Medulla oblongata (tissue), 1 donor: ENCODE measurements around the gene CLDN1.

Experiments used
- DNase-seq: peaks from one replicate; pipeline ENCODE4 v3.0.0-alpha.2; 2015; ENCODE audit errors: extremely low spot score

The CLDN1 gene

GRCh38 chr3:190330936-190331734 is 8.9 kb upstream of the CLDN1 start:
- no peak for DNase-seq

GRCh38 chr3:190326930-190327329 is 4.7 kb upstream of the CLDN1 start:
- peak; percentile 36 for DNase-seq

DNA sequence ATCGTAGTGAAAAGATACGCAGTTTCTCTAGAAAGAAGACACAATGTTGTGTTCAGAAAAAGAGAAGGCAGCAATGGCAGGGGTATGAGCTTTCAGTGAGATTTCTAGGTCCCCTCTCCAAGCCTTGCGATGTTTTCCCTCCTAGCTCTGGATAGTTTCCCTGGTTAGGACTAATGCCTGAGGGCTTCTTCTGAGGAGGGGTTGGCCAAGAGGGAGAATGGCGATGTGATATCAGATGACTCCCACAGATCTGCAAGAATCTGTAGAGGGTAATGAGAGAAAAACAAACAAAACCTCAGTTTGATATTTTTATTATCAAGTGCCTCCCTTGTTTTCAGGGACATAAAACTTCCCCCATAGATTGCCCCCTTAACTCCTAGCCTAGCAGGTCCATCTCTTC is 4.1 kb upstream of the CLDN1 start:
- DNase-seq = no peak

- DNase-seq = no peak
These were observed 3.7 kb upstream of the CLDN1 start for GRCh38 chr3:190325923-190326322.

- peak; percentile 68 for DNase-seq
These were observed 990 bp upstream of the CLDN1 start for GRCh38 chr3:190323246-190323626.

GRCh38 chr3:190322604-190323245 is 479 bp upstream of the CLDN1 start:
- peak; percentile 18 for DNase-seq

GRCh38 chr3:190320594-190321362 is 1.5 kb downstream of the CLDN1 start:
- no peak for DNase-seq

GRCh38 chr3:190319660-190320059 is 2.6 kb downstream of the CLDN1 start:
- DNase-seq = no peak

- no peak for DNase-seq
These were observed 3.6 kb downstream of the CLDN1 start for GRCh38 chr3:190318666-190319065.

- no peak for DNase-seq
These were observed 7.5 kb downstream of the CLDN1 start for GRCh38 chr3:190314741-190315140.

DNA sequence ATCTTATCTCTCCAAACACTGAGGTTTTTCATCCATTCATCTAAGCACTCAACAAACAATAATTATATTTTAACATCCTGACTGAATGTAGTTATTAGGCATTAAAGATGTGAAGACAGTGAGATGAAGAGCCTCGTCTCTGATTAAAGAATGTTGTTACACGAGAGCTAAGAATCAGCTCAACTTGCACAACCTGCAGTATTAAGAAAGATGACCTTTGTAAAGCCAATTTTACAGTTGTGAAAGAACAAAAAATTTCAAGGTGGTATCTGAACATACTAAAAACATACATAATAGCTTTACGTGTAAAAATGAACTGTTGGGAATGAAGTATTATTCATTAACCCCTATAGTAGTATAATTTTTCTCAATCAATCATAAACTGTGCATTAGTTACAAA is 12.8 kb downstream of the CLDN1 start:
- no peak for DNase-seq

- DNase-seq = no peak
These were observed 14.1 kb downstream of the CLDN1 start for GRCh38 chr3:190308154-190308553.

DNA sequence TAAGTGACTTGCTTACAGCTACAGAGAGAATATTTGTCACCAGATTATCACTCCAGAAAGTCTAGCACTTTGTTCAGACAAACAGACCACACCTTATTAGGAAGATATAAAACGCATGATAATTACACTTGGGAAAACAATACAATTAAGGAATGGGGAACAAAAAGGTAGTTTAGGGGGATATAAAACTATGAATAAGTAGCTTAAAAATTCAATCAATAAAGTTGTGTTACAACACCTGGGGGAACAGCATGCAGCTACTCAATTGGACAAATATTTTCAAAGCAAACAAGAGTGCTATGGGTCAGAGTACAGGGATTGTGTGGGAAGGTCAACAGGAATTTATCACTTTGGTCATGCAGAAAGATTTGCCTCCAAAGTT is 15.1 kb downstream of the CLDN1 start:
- no peak for DNase-seq

DNA sequence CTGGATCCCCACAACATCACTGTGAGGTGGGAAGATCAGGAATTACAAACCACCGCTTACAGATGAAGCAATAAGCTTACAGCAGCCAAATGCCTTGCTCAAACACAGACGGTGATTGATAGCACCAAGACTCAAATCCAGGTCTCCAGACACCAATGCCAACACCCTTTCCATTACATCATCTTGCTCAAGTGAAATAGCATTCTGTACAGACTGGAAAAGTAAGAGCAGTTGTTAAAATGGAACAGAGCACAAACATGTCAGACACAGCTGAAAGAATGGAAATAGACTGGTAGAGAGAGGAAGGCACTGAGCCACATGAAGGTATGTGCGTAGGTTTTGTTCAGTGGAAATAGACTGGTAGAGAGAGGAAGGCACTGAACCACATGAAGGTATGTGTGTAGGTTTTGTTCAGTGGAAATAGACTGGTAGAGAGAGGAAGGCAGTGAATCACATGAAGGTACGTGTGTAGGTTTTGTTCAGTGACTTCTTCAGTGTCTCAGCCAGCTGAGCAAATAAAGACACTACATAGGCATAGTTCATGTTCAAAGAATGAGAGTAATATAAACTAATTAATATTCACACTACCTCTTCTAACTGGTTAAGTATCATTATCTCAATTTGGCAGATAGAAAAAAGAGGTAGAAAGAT is 15.6 kb downstream of the CLDN1 start:
- no peak for DNase-seq

DNA sequence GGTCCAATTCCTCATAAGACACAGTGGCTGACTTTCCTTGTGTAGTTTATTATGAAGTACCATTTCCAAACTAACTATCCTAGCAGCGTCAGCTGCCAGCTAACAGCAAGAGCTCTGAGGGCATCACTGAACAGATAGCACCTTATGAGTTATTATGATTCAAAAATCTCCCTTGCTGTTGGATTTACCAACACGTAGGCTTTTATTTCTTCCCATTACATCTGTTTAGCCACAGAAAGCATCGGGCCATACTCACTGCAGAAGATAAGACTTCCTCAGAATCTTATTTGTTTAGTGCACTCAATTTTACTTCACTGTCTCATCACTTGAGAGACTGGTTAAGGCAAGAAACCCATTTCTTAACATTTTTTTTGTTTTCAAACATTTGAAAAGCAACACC is 16.2 kb downstream of the CLDN1 start:
- DNase-seq = no peak

GRCh38 chr3:190305406-190305805 is 16.8 kb downstream of the CLDN1 start:
- no peak for DNase-seq

DNA sequence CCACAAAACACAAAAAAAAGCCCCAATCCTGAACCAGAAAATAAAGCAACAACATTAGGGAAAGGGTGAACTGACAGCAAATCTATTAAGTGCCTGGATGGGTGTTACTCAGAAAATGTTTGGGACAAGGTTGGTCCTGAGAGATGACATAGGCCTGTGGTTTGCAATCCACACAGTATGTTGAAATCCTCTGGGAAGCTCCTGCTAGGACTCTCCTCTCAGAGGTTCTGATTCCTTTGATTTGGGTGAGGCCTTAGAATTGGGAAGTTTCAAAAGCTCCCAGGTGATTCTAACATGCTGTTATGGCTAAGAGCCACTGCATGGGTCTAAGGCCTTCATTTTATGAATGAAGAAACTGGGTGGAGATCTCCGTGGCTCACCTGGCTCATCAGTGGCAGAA is 18.4 kb downstream of the CLDN1 start:
- no peak for DNase-seq

DNA sequence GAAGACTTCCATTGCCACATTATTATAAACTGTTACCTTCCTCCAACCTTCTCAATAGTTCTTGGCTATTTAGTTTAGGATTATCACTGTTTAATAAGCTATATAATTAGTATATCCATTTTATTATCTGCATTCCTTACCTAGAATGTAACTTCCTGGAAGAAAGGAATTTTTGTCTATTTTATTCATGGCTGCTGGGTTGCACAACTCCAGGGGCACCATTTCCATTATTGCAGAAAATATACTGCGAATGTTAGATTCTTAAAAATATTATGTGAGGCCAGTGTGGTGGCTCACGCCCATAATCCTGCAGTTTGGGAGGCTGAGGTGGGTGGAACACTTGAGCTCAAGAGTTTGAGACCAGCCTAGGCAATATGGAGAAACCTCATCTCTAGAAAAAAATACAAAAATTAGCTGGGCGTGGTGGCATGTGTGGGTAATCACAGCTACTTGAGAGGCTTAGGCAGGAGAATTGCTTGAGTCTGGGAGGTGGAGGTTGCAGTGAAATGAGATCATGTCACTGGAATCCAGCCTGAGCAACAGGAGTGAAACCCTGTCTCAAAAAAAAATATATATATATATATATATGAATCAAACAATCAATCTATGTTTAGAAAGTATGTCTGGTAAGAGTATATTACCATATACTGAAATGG is 19.9 kb downstream of the CLDN1 start:
- no peak for DNase-seq

DNA sequence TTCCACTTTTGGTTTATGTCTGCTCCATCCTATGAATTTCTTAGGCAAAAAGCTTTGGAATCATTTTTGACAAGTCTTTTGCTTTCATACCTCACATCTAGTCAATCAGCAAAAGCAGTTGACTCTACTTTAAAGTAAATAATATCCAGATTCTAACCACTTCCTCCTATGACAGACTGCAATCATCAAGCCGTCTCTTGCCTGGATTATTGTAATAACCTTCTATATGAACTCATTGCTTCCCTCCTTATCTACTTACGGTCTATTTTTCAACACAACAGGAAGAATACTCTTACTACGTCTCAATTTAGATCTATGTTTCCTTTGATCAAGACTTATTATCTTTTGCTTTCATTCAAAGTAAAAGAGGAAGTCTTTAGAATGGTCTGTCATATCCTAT is 20.7 kb downstream of the CLDN1 start:
- no peak for DNase-seq

DNA sequence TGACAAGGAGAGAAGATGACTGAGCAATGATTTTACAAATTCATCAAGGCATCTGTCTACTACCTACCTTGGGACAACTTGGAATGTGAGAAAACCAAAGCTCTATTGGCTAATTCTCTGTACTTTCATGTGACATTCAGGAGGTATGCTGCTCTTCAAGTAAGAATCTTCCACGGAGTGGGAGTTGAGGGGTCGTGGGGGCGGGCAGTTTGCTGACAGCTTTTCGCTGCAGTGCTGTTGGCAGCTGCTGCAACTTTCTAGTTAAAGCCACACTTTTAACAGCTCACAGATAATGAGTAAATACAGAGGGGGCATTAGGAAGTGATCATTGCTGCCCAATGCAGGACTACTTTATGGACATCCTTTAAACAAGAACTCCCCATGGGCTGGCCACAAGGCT is 22.3 kb downstream of the CLDN1 start:
- DNase-seq = no peak

DNA sequence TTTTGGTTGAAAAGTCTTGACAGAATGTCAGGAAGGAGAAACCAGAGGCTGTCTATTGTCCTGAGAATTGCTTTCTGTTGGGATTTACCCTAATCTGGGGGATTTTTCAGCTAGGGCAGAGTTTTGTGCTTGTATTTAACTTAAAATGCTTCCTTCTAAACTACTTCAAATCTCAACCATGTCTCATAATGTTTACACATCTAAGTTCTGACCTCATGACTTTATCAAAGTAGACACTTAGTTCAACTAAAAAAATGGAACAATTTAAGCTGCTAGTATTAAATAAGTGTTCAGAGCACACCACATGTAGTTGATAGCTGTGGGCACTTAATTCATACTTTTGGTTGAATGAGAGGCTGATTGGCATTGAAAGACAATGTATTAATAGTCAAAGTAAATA is 28.2 kb downstream of the CLDN1 start:
- no peak for DNase-seq

GRCh38 chr3:190293621-190294020 is 28.6 kb downstream of the CLDN1 start:
- no peak for DNase-seq
